ENCODE measurements around the gene TAPBP.
A peak's percentile ranks its signal among the peaks of the same experiment; 100 is the strongest.

DNA sequence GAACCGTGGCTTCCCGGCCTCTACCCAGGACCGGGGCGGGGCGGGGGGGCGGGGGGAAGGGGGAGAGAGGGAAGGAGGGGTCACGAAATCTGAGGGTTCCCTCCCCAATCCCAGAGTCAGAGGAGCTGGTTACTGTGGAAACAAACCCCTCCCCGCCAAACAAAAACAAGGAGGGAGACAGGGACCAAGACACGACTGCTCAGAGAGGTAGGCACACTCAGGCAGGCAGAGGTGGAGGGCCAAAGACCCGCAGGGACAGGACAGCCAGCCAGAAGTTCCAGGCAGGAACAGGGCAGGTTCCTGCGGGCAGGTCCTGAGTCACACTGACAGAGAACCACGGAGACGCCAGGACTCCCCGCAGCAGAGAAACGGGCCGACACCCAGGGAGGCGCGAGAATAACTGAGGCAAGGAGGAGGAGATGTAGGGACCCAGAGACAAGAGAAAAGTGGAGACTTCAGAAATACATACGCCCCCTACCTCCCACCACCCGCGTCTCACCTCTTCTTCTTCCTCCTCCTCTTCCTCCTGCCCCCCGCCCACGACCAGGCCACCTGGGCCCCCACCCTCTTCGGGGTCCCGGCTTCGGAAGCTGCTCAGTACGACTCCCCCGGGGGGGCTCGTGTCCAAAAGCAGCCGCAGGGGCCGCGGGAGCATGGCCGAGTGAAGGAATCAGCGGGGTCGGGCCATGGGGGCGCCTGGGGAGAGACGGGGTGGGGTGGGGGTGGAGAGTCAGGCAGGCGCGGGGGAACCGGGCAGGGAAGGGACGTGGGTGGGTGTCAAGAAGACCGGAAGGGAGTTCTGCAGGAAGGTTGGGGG, 15.7 kb downstream of the TAPBP start:
- TF ChIP-seq, protein P1, sequence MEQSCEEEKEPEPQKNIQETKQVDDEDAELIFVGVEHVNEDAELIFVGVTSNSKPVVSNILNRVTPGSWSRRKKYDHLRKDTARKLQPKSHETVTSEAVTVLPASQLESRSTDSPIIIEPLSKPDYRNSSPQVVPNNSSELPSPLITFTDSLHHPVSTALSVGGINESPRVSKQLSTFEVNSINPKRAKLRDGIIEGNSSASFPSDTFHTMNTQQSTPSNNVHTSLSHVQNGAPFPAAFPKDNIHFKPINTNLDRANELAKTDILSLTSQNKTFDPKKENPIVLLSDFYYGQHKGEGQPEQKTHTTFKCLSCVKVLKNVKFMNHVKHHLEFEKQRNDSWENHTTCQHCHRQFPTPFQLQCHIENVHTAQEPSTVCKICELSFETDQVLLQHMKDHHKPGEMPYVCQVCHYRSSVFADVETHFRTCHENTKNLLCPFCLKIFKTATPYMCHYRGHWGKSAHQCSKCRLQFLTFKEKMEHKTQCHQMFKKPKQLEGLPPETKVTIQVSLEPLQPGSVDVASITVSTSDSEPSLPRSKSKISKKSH (CRISPR knock-in tag; IDR thresholded peaks at IDR 0.05), result no peak
- 0 out of 2 replicates have a peak, but pooled peaks have one; percentile 1 for TF ChIP-seq JUND (IDR thresholded peaks at IDR 0.05; ENCODE audit: borderline replicate concordance, low read depth, low read length)
- TF ChIP-seq JUND (tag; IDR thresholded peaks at IDR 0.05; ENCODE audit: borderline replicate concordance, low read depth, low read length), result no peak
- TF ChIP-seq CXXC5 (CRISPR knock-in tag; IDR thresholded peaks at IDR 0.05), result no peak

Data from K562 (cell line).